Fibroblast of mammary gland (primary cell): ENCODE results near the gene TINCR.

Experiments
- DNase-seq: peaks from one replicate; pipeline ENCODE4 v3.0.0-alpha.2; 2010; ENCODE audit warnings: low read depth
- H3K4me3 ChIP-seq: 2 replicates; pipeline ENCODE4 v1.5.1; 2011; ENCODE audit warnings: low read depth, mild to moderate bottlenecking, low read length, moderate library complexity; ENCODE audit not compliant: control insufficient read depth
- CTCF ChIP-seq: conservative IDR thresholded peaks from 2 replicates; pipeline ENCODE4 v1.5.1; 2011; ENCODE audit warnings: low read depth, low read length, inconsistent platforms; ENCODE audit not compliant: control insufficient read depth, insufficient read depth

TINCR gene

GRCh38 chr19:5585461-5586299 is 17.9 kb upstream of the TINCR start:
- TF ChIP-seq CTCF = no peak
- no peak for DNase-seq
- no peak overlapping the region for H3K4me3 ChIP-seq

- no peak for TF ChIP-seq CTCF
- no peak overlapping the region for H3K4me3 ChIP-seq
- no peak for DNase-seq
Measured at GRCh38 chr19:5580161-5580571, 12.4 kb upstream of the TINCR start.

GRCh38 chr19:5579697-5580096 is 11.9 kb upstream of the TINCR start:
- DNase-seq = no peak
- no peak for TF ChIP-seq CTCF
- no peak overlapping the region for H3K4me3 ChIP-seq

- TF ChIP-seq CTCF = no peak
- H3K4me3 ChIP-seq = no peak overlapping the region
- DNase-seq = no peak
Measured at GRCh38 chr19:5579286-5579685, 11.5 kb upstream of the TINCR start.

- peak; percentile 88 for TF ChIP-seq CTCF
Measured at GRCh38 chr19:5578097-5578846, 10.5 kb upstream of the TINCR start.

GRCh38 chr19:5575590-5575989 is 7.8 kb upstream of the TINCR start:
- H3K4me3 ChIP-seq = no peak overlapping the region
- no peak for TF ChIP-seq CTCF
- DNase-seq = no peak

More at GRCh38 chr19:5578097-5578846, 10.5 kb upstream of the TINCR start:
- no peak overlapping the region for H3K4me3 ChIP-seq
- peak; percentile 48 for DNase-seq
